Measurements from ENCODE around the gene DIPK2B.

GRCh38 chrX:45238489-45238888, 37.8 kb upstream of the DIPK2B start:
- no peak for TF ChIP-seq EZH2 (IDR thresholded peaks at IDR 0.05)
- TF ChIP-seq, protein P1, sequence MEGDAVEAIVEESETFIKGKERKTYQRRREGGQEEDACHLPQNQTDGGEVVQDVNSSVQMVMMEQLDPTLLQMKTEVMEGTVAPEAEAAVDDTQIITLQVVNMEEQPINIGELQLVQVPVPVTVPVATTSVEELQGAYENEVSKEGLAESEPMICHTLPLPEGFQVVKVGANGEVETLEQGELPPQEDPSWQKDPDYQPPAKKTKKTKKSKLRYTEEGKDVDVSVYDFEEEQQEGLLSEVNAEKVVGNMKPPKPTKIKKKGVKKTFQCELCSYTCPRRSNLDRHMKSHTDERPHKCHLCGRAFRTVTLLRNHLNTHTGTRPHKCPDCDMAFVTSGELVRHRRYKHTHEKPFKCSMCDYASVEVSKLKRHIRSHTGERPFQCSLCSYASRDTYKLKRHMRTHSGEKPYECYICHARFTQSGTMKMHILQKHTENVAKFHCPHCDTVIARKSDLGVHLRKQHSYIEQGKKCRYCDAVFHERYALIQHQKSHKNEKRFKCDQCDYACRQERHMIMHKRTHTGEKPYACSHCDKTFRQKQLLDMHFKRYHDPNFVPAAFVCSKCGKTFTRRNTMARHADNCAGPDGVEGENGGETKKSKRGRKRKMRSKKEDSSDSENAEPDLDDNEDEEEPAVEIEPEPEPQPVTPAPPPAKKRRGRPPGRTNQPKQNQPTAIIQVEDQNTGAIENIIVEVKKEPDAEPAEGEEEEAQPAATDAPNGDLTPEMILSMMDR (IDR thresholded peaks at IDR 0.05): no peak

Data from neural progenitor cell (in vitro differentiated cells).